Astrocyte (in vitro differentiated cells and primary cell): Measurements from ENCODE around the gene BRMS1.

Experiments used
- CTCF ChIP-seq: IDR thresholded peaks from 2 replicates; pipeline ENCODE4 v1.5.1; 2011; ENCODE audit warnings: low read depth, mild to moderate bottlenecking, inconsistent platforms, low read length, moderate library complexity; ENCODE audit not compliant: insufficient read depth
- EZH2 ChIP-seq: IDR thresholded peaks from 2 replicates; pipeline ENCODE4 v1.6.1; 2012; ENCODE audit warnings: mild to moderate bottlenecking, low read length, inconsistent platforms; ENCODE audit not compliant: insufficient read depth

- TF ChIP-seq CTCF (no peak), EZH2 (no peak)
Measured at GRCh38 chr11:66373265-66373664, 28.4 kb upstream of the BRMS1 start.
